NCI-H460 (cell line): ENCODE results near the gene TEX29. TPM values are rescaled to one million over a fixed set of nuclear protein-coding genes. Genes with fewer than 3 reads are reported as not detected.

Experiments
- DNase-seq: peaks from one replicate; pipeline ENCODE4 v3.0.0-alpha.2; 2016; ENCODE audit warnings: low read depth; ENCODE audit errors: extremely low read depth
- total RNA-seq: library from RNA; depleted of rRNA; stranded (reverse); fragments of >200 nt; shearing (Covaris generic); gene quantifications from 2 replicates; pipeline ENCODE4 v1.2.3, GENCODE V29; 2014

TEX29 gene
- total RNA-seq, 1 experiment from 2014 or later, result not detected

GRCh38 chr13:111363591-111363990 lies 43.1 kb downstream of the TEX29 start:
- DNase-seq, result no peak

- DNase-seq, result no peak
Observed at GRCh38 chr13:111365149-111366005, 44.9 kb downstream of the TEX29 start.

- no peak for DNase-seq
Observed at GRCh38 chr13:111367340-111367739, 46.9 kb downstream of the TEX29 start.

GRCh38 chr13:111368091-111368490 lies 47.6 kb downstream of the TEX29 start:
- no peak for DNase-seq

- no peak for DNase-seq
Observed at GRCh38 chr13:111370147-111370546, 49.7 kb downstream of the TEX29 start.

GRCh38 chr13:111370570-111371535 lies 50.4 kb downstream of the TEX29 start:
- DNase-seq, result no peak

- no peak for DNase-seq
Observed at GRCh38 chr13:111371720-111372119, 51.3 kb downstream of the TEX29 start.

- no peak for DNase-seq
Observed at GRCh38 chr13:111372651-111373425, 52.4 kb downstream of the TEX29 start.

GRCh38 chr13:111373486-111373885 lies 53.0 kb downstream of the TEX29 start:
- no peak for DNase-seq

- no peak for DNase-seq
Observed at GRCh38 chr13:111380431-111380830, 60.0 kb downstream of the TEX29 start.

GRCh38 chr13:111382411-111382810 lies 62.0 kb downstream of the TEX29 start:
- DNase-seq, result no peak

- no peak for DNase-seq
Observed at GRCh38 chr13:111382877-111383276, 62.4 kb downstream of the TEX29 start.

- DNase-seq, result no peak
Observed at GRCh38 chr13:111383591-111384440, 63.4 kb downstream of the TEX29 start.

- DNase-seq, result no peak
Observed at GRCh38 chr13:111384441-111385182, 64.2 kb downstream of the TEX29 start.

GRCh38 chr13:111385183-111385857 lies 64.9 kb downstream of the TEX29 start:
- no peak for DNase-seq

- DNase-seq, result no peak
Observed at GRCh38 chr13:111387026-111387871, 66.8 kb downstream of the TEX29 start.

GRCh38 chr13:111387945-111388600 lies 67.6 kb downstream of the TEX29 start:
- DNase-seq, result no peak
